Thyroid gland (tissue), 4 donors: Measurements from ENCODE around the gene AGBL5. TPM values are rescaled to one million over a fixed set of nuclear protein-coding genes. Genes with fewer than 3 reads are reported as not detected.
A peak's percentile ranks its signal among the peaks of the same experiment; 100 is the strongest.

Experiments
- DNase-seq, 2 donors: peaks; one replicate each; pipeline ENCODE4 v3.0.0-alpha.2; 2019
- H3K27ac ChIP-seq, 3 donors: fragments of 200-600 bp; sonication (generic); 1 replicate in 2 of 3; 2 replicates in 1 of 3; pipeline ENCODE4 v1.5.1; 2016 to 2019; ENCODE audit warnings: mild to moderate bottlenecking in 1 of 3, moderate library complexity in 1 of 3
- H3K27me3 ChIP-seq: fragments of 200-600 bp; sonication (generic); one replicate; pipeline ENCODE4 v1.5.1; 2019
- H3K36me3 ChIP-seq, 2 donors: fragments of 200-600 bp; sonication (generic); one replicate each; pipeline ENCODE4 v1.5.1; 2016 to 2019
- H3K4me1 ChIP-seq, 2 donors: fragments of 200-600 bp; sonication (generic); one replicate each; pipeline ENCODE4 v1.5.1; 2017 to 2019
- H3K4me3 ChIP-seq, 3 donors: fragments of 200-600 bp; sonication (generic); replicated peaks in 1 of 3; 1 replicate in 2 of 3; 2 replicates in 1 of 3; pipeline ENCODE4 v1.5.1; 2016; ENCODE audit warnings: mild to moderate bottlenecking in 1 of 3
- H3K9me3 ChIP-seq: fragments of 200-600 bp; sonication (generic); one replicate; pipeline ENCODE4 v1.5.1; 2017
- POLR2A ChIP-seq, 2 donors: fragments of 450-650 bp; IDR thresholded peaks; one replicate each; pipeline ENCODE4 v1.6.1; 2017; ENCODE audit warnings: antibody characterized with exemption in 2 of 2, mild to moderate bottlenecking in 2 of 2, moderate library complexity in 1 of 2
- WGBS, 2 donors: methylation state at CpG; one replicate each; pipeline ENCODE4 v1.1.5; 2017; 5-methylcytosine and 5-hydroxymethylcytosine counted together
- intact Hi-C: fragments of 100-400 bp; cut with DNase I; formaldehyde crosslinking; loops from one replicate; pipeline ENCODE4 v1.15.1; 2023
- total RNA-seq, 4 donors: library from RNA; depleted of rRNA; stranded (reverse); fragments of >200 nt; gene quantifications; one replicate each; pipeline ENCODE4 v1.2.3, GENCODE V29; 2016
- TF ChIP-seq, protein P1 (sequence below), 6 experiments: fragments of 200-600 bp in 3 of 6; fragments of 450-650 bp in 3 of 6; sonication (generic) in 3 of 6; IDR thresholded peaks; one replicate each; pipeline ENCODE4 v1.5.1; 2016 to 2019; ENCODE audit warnings: antibody characterized with exemption in 6 of 6, mild to moderate bottlenecking in 2 of 6, inconsistent platforms in 1 of 6, moderate library complexity in 1 of 6

Gene AGBL5
- total RNA-seq, 4 donors from 2014 or later, result 29.1 to 40.0 (median 31.6) TPM

DNA sequence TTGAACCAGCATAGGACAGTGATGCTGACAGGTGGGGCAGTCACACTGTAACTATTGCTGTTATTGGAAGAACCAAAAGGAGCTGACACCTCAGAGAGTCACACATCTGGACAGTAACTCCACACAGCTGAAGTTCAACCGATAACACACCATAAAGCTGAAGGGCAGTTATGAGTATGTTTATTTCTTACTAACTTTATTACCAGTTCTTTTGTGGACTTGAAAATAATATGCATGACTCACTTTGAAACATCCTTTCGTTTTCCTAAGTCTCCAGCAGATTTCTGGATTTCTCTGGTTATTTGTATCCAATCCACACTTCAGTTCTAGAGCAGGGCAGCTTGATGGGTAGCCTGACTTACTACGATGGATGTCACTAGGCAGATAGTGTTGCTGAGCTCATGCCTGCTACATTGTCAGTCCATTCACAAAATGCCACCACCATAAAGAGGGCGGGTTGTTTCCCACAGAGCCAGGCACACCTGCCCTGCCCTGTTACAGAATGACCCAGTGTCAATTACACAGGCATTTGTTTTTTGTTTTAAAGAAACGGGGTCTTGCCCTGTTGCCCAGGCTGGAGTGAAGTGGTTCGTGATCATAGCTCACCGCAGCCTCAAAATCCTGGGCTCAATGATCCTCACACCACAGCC, 8.4 kb upstream of the AGBL5 start:
- TF ChIP-seq, protein P1, sequence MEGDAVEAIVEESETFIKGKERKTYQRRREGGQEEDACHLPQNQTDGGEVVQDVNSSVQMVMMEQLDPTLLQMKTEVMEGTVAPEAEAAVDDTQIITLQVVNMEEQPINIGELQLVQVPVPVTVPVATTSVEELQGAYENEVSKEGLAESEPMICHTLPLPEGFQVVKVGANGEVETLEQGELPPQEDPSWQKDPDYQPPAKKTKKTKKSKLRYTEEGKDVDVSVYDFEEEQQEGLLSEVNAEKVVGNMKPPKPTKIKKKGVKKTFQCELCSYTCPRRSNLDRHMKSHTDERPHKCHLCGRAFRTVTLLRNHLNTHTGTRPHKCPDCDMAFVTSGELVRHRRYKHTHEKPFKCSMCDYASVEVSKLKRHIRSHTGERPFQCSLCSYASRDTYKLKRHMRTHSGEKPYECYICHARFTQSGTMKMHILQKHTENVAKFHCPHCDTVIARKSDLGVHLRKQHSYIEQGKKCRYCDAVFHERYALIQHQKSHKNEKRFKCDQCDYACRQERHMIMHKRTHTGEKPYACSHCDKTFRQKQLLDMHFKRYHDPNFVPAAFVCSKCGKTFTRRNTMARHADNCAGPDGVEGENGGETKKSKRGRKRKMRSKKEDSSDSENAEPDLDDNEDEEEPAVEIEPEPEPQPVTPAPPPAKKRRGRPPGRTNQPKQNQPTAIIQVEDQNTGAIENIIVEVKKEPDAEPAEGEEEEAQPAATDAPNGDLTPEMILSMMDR (IDR thresholded peaks at IDR 0.05), result no peak
- TF ChIP-seq POLR2A (IDR thresholded peaks at IDR 0.05), result no peak
- H3K4me1 ChIP-seq, result peaks cover 9 to 21% of the 10 kb centered on the region in 2 donors
- DNase-seq, result no peak
- H3K27me3 ChIP-seq, result no peaks in the 10 kb centered on the region
- H3K27ac ChIP-seq, result no peak overlapping the region
- intact Hi-C loops, result no loop called here
- no peaks in the 10 kb centered on the region for H3K9me3 ChIP-seq
- peaks cover 34% of the 10 kb centered on the region in 2 donors for H3K36me3 ChIP-seq
- WGBS, 2 donors, result 88 to 91% methylated on average over 7 of the region's 7 CpGs
- no peak overlapping the region for H3K4me3 ChIP-seq

DNA sequence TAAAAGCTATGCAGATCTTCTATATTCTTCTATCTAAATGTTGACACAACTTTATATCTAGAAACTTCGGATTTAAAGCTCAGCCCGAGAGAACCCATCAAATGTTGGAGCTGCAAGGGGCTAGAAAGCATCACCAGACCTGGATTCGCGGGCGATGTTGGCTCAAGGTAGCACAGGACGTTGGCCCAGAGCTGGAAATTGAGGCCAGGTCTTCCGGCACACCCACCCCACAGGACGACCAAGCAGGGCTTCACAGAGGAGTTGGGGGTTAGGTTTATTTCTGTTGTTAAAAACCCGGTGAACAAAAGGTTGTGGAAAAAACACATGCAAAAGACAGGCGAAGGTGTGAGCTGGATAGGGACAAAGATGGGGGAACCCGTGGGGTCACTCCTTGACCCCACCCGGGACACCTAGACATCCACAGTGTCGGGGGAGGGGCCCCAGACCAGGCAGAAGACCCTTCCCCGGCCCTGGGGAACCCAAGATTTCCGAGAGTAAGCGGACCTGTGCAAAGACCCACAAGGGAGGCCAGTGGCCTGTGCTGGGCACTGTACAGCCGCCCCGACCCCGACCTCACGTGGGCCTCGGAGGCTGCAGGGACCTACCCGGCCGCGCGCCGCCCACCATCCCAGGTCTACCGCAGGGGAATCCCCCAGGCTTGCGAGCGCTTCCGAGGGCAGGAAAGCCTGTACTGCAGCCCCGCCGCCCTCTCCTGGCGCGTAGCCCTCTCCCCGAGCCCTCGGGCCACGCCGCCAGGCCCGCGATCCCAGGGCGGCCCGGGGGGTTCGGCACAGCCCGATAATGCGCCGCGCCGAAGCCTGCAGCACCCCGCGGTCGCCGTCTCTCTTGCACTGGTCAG, 1.8 kb upstream of the AGBL5 start:
- Histone ChIP-seq H3K27ac (peak overlapping the region; percentile 87 to 98 (median 94)), H3K27me3 (no peaks in the 10 kb centered on the region), H3K36me3 (peaks cover under 1 to 7% of the 10 kb centered on the region in 2 donors), H3K4me3 (peak overlapping the region; percentile 9 to 85 (median 55)), H3K4me1 (peaks cover 10 to 13% of the 10 kb centered on the region in 2 donors), H3K9me3 (no peaks in the 10 kb centered on the region)
- WGBS, 2 donors, result 11 to 36% methylated on average over 16 to 43 of the region's 52 CpGs
- DNase-seq, result no peak
- TF ChIP-seq, protein P1 (IDR thresholded peaks at IDR 0.05), result no peak
- TF ChIP-seq POLR2A (IDR thresholded peaks at IDR 0.05), result no peak
- intact Hi-C loops, result no loop called here

DNA sequence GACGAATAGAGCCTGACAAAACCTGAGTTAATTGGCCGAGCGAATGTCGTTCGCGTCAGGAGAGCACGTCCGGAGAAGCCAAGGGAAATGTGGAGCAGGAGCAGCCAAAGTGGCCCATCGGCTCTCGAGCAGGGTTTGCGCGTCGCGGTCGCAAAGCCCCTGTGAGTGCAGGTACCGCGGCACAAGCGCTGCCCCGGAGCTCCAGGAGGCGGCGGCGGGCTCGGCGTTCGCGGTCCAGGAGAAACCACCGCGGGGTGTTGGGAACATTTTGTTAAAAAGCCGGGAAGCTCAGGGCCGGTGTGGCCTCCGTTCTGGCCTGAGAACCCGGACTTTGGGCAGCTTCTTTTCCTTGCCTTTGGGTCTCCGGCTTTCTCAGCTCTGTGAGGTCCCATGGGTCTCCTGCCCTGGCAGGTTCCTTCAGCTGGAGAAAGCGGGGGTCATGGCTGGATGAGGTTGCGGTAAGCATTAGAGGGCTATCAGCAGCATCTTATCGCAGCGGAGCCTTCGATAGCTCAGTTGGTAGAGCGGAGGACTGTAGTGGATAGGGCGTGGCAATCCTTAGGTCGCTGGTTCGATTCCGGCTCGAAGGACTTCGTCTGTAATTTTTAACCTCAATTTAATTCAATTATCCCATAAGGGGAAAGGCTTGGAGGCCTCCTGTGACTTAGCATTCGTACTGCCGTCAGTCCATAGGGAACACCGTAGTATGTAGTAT, 1.0 kb upstream of the AGBL5 start:
- Histone ChIP-seq H3K27me3 (no peaks in the 10 kb centered on the region), H3K36me3 (peaks cover 8 to 15% of the 10 kb centered on the region in 2 donors), H3K9me3 (no peaks in the 10 kb centered on the region), H3K4me3 (peak overlapping the region; percentile 9 to 85 (median 77)), H3K4me1 (peaks cover 10 to 13% of the 10 kb centered on the region in 2 donors), H3K27ac (peak overlapping the region; percentile 87 to 98 (median 94))
- peak in 1 of 2 donors; percentile 30 for TF ChIP-seq POLR2A (IDR thresholded peaks at IDR 0.05)
- TF ChIP-seq, protein P1 (IDR thresholded peaks at IDR 0.05), result peak in 5 of 6 experiments; percentile 16 to 59 (median 55)
- intact Hi-C loops, result no loop called here
- WGBS, 2 donors, result 0 to 3% methylated on average over 15 to 18 of the region's 48 CpGs
- peak; percentile 92 for DNase-seq

DNA sequence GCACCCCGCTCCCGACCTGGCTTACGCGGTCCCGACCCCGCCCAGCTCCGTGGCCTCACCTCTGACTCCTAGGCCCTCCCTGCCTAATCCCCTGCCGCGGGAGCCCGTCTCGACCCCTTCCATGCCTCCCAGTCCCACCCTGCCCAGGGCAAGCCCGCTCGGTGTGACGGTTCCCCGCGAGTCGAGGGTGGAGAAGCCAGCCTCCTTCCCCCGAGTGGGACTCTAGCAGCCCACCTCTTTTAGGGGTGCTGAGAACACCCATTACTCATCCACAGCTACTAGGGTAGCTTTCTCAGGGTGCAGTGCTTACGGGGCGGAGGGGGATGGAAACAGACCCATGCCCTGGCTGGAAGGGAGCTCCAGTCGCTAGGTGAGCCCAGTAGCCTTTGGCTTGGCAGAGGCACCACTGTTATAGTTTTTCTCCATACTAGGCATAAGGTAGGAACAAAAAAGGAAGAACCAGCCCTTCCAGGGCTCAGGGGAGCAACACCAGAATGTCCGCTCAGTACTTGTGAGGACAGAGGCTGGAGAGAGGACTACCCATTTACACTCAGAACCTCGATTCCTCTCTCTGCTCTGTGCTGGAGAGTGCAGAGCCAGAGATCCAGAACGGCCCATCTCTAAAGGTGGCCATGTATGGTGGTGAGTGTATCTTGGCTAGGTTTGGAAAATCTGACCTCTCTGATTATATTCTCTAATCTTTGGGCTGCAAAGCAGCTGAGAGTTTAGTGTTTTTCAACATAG, 606 bp downstream of the AGBL5 start:
- H3K4me3 ChIP-seq, result peak overlapping the region; percentile 51 to 85 (median 77)
- intact Hi-C loops, result no loop called here
- H3K9me3 ChIP-seq, result no peaks in the 10 kb centered on the region
- H3K27me3 ChIP-seq, result no peaks in the 10 kb centered on the region
- 6 to 15% methylated on average over 5 to 22 of the region's 24 CpGs for WGBS, 2 donors
- H3K36me3 ChIP-seq, result peaks cover 22 to 27% of the 10 kb centered on the region in 2 donors
- peak overlapping the region; percentile 87 to 98 (median 94) for H3K27ac ChIP-seq
- H3K4me1 ChIP-seq, result peaks cover 10 to 13% of the 10 kb centered on the region in 2 donors
- DNase-seq, result peak; percentile 19 to 33
- TF ChIP-seq, protein P1 (IDR thresholded peaks at IDR 0.05), result no peak
- no peak for TF ChIP-seq POLR2A (IDR thresholded peaks at IDR 0.05)
